Measurements from ENCODE around the gene PRDX5.

The PRDX5 gene

GRCh38 chr11:64317961-64318765, at the start of gene PRDX5:
Gene PRDX5, plus strand, starts transcription at chr11:64318121. Its CDS starts 95 bp downstream, at chr11:64318216.
- DNase-seq, result peak; percentile 98

GRCh38 chr11:64268893-64269539, 48.9 kb upstream of the PRDX5 start:
- DNase-seq, result peak; percentile 69

- DNase-seq, result peak; percentile 99
These were observed 48.2 kb upstream of the PRDX5 start for GRCh38 chr11:64269540-64270220.

GRCh38 chr11:64275031-64275800, 42.7 kb upstream of the PRDX5 start:
- DNase-seq, result no peak

GRCh38 chr11:64275841-64276240, 42.1 kb upstream of the PRDX5 start:
- no peak for DNase-seq

- no peak for DNase-seq
These were observed 41.1 kb upstream of the PRDX5 start for GRCh38 chr11:64276653-64277431.

GRCh38 chr11:64278576-64279190, 39.2 kb upstream of the PRDX5 start:
- DNase-seq, result no peak

GRCh38 chr11:64281957-64282770, 35.8 kb upstream of the PRDX5 start:
- DNase-seq, result no peak

GRCh38 chr11:64283092-64283491, 34.8 kb upstream of the PRDX5 start:
- no peak for DNase-seq

GRCh38 chr11:64284048-64284961, 33.6 kb upstream of the PRDX5 start, which contains the start of gene BAD:
Gene BAD, minus strand, starts transcription at chr11:64284665. Its CDS starts 297 bp downstream, at chr11:64284368.
- DNase-seq, result peak; percentile 97

- peak; percentile 86 for DNase-seq
These were observed 32.7 kb upstream of the PRDX5 start, which contains the start of gene GPR137 for GRCh38 chr11:64284962-64285884. Gene GPR137, plus strand, starts transcription at chr11:64285848. Its CDS starts 677 bp downstream, at chr11:64286525.

GRCh38 chr11:64285885-64286800, 31.8 kb upstream of the PRDX5 start:
- DNase-seq, result peak; percentile 47

- no peak for DNase-seq
These were observed 31.1 kb upstream of the PRDX5 start for GRCh38 chr11:64286801-64287159.

- no peak for DNase-seq
These were observed 30.1 kb upstream of the PRDX5 start for GRCh38 chr11:64287676-64288352.

GRCh38 chr11:64288353-64288750, 29.6 kb upstream of the PRDX5 start:
- DNase-seq, result no peak

- no peak for DNase-seq
These were observed 28.8 kb upstream of the PRDX5 start for GRCh38 chr11:64289002-64289564.
